K562 (cell line): ENCODE results near the gene TERT. TPM values are rescaled to one million over a fixed set of nuclear protein-coding genes. Genes with fewer than 3 reads are reported as not detected.

Experiments used
- CBFA2T3 ChIP-seq: fragments of 450-650 bp; IDR thresholded peaks from 2 replicates; pipeline ENCODE4 v1.6.1; 2017
- GATAD2A ChIP-seq: fragments of 450-650 bp; IDR thresholded peaks from 2 replicates; pipeline ENCODE4 v1.6.1; 2017
- HLTF ChIP-seq: fragments of 450-650 bp; IDR thresholded peaks from 2 replicates; pipeline ENCODE4 v1.6.1; 2016
- HNRNPL ChIP-seq: fragments of 200-400 bp; formaldehyde crosslinking; IDR thresholded peaks from 2 replicates; pipeline ENCODE4 v1.6.1; 2017; ENCODE audit warnings: low read depth, mild to moderate bottlenecking, low read length
- HSF4 ChIP-seq: fragments of 250-450 bp; sonication (Bioruptor Pico); IDR thresholded peaks from 2 replicates; pipeline ENCODE4 v2.1.2; 2022; ENCODE audit warnings: mild to moderate bottlenecking, moderate library complexity, borderline replicate concordance
- KHSRP ChIP-seq: fragments of 450-650 bp; IDR thresholded peaks from 2 replicates; pipeline ENCODE4 v1.6.1; 2017
- NRF1 ChIP-seq, 2 experiments: fragments of 450-650 bp; IDR thresholded peaks in 1 of 2; conservative IDR thresholded peaks in 1 of 2; 2 replicates each; pipeline ENCODE4 v1.6.1; 2014; ENCODE audit warnings: mild to moderate bottlenecking in 2 of 2
- SMAD2 ChIP-seq: fragments of 150-350 bp; IDR thresholded peaks from 2 replicates; pipeline ENCODE4 v1.6.1; 2014; ENCODE audit warnings: low read depth, mild to moderate bottlenecking, low read length
- SUPT5H ChIP-seq: fragments of 450-650 bp; IDR thresholded peaks from 2 replicates; pipeline ENCODE4 v1.6.1; 2016
- polyA plus RNA-seq, 8 experiments: library from polyadenylated mRNA; depleted of rRNA in 4 of 8; stranded (reverse) in 5 of 8; unstranded in 3 of 8; fragments of >200 nt; fragmentation: Nextera tagmentation in 2 of 8; fragmentation: Illumina TruSeq in 1 of 8; extraction: Ambion mirVana in 2 of 8; extraction: Trizol in 1 of 8; gene quantifications; 2 replicates each; pipeline versions ENCODE4 v1.2.1 to v1.2.3, GENCODE V29; 2011 to 2014; ENCODE audit warnings: inconsistent platforms in 1 of 8, missing spikeins in 1 of 8
- total RNA-seq, 7 experiments: library from RNA; depleted of rRNA in 6 of 7; stranded (reverse); fragments of >200 nt in 6 of 7; fragmentation: Illumina TruSeq in 2 of 7; extraction: Trizol in 2 of 7; gene quantifications; 2 replicates each; pipeline versions ENCODE4 v1.2.1 to v1.2.3, GENCODE V29; 2011 to 2021; ENCODE audit warnings: low replicate concordance in 1 of 7
- TF ChIP-seq, protein P1 (sequence below): fragments of 450-650 bp; IDR thresholded peaks from 2 replicates; pipeline ENCODE4 v1.6.1; 2016; ENCODE audit warnings: mild to moderate bottlenecking, moderate library complexity
- TF ChIP-seq, protein P2 (sequence below): fragments of 450-650 bp; formaldehyde crosslinking; IDR thresholded peaks from 2 replicates; pipeline ENCODE4 v1.4.0; 2020; ENCODE audit warnings: mild to moderate bottlenecking, moderate library complexity
- TF ChIP-seq, protein P3 (sequence below): sonication (generic); formaldehyde crosslinking; IDR thresholded peaks from 2 replicates; pipeline ENCODE4 v1.8.0; 2022; ENCODE audit warnings: mild to moderate bottlenecking, missing genetic modification reagents
- TF ChIP-seq, protein P4 (sequence below): sonication (generic); formaldehyde crosslinking; IDR thresholded peaks from 2 replicates; pipeline ENCODE4 v1.8.0; 2022; ENCODE audit warnings: missing genetic modification reagents, mild to moderate bottlenecking, moderate library complexity, borderline replicate concordance

The TERT gene
- total and polyA plus RNA-seq, 9 of the 15 experiments (the other 6 are each of a cell fraction or from before 2014, with no cell fraction given): 0.08 to 4.5 (median 0.98) TPM; not detected in 1

DNA sequence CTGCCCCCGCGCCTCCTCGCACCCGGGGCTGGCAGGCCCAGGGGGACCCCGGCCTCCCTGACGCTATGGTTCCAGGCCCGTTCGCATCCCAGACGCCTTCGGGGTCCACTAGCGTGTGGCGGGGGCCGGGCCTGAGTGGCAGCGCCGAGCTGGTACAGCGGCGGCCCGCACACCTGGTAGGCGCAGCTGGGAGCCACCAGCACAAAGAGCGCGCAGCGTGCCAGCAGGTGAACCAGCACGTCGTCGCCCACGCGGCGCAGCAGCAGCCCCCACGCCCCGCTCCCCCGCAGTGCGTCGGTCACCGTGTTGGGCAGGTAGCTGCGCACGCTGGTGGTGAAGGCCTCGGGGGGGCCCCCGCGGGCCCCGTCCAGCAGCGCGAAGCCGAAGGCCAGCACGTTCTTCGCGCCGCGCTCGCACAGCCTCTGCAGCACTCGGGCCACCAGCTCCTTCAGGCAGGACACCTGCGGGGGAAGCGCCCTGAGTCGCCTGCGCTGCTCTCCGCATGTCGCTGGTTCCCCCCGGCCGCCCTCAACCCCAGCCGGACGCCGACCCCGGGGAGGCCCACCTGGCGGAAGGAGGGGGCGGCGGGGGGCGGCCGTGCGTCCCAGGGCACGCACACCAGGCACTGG lies 548 bp downstream of the TERT start (continued):
- TF ChIP-seq, protein P1, sequence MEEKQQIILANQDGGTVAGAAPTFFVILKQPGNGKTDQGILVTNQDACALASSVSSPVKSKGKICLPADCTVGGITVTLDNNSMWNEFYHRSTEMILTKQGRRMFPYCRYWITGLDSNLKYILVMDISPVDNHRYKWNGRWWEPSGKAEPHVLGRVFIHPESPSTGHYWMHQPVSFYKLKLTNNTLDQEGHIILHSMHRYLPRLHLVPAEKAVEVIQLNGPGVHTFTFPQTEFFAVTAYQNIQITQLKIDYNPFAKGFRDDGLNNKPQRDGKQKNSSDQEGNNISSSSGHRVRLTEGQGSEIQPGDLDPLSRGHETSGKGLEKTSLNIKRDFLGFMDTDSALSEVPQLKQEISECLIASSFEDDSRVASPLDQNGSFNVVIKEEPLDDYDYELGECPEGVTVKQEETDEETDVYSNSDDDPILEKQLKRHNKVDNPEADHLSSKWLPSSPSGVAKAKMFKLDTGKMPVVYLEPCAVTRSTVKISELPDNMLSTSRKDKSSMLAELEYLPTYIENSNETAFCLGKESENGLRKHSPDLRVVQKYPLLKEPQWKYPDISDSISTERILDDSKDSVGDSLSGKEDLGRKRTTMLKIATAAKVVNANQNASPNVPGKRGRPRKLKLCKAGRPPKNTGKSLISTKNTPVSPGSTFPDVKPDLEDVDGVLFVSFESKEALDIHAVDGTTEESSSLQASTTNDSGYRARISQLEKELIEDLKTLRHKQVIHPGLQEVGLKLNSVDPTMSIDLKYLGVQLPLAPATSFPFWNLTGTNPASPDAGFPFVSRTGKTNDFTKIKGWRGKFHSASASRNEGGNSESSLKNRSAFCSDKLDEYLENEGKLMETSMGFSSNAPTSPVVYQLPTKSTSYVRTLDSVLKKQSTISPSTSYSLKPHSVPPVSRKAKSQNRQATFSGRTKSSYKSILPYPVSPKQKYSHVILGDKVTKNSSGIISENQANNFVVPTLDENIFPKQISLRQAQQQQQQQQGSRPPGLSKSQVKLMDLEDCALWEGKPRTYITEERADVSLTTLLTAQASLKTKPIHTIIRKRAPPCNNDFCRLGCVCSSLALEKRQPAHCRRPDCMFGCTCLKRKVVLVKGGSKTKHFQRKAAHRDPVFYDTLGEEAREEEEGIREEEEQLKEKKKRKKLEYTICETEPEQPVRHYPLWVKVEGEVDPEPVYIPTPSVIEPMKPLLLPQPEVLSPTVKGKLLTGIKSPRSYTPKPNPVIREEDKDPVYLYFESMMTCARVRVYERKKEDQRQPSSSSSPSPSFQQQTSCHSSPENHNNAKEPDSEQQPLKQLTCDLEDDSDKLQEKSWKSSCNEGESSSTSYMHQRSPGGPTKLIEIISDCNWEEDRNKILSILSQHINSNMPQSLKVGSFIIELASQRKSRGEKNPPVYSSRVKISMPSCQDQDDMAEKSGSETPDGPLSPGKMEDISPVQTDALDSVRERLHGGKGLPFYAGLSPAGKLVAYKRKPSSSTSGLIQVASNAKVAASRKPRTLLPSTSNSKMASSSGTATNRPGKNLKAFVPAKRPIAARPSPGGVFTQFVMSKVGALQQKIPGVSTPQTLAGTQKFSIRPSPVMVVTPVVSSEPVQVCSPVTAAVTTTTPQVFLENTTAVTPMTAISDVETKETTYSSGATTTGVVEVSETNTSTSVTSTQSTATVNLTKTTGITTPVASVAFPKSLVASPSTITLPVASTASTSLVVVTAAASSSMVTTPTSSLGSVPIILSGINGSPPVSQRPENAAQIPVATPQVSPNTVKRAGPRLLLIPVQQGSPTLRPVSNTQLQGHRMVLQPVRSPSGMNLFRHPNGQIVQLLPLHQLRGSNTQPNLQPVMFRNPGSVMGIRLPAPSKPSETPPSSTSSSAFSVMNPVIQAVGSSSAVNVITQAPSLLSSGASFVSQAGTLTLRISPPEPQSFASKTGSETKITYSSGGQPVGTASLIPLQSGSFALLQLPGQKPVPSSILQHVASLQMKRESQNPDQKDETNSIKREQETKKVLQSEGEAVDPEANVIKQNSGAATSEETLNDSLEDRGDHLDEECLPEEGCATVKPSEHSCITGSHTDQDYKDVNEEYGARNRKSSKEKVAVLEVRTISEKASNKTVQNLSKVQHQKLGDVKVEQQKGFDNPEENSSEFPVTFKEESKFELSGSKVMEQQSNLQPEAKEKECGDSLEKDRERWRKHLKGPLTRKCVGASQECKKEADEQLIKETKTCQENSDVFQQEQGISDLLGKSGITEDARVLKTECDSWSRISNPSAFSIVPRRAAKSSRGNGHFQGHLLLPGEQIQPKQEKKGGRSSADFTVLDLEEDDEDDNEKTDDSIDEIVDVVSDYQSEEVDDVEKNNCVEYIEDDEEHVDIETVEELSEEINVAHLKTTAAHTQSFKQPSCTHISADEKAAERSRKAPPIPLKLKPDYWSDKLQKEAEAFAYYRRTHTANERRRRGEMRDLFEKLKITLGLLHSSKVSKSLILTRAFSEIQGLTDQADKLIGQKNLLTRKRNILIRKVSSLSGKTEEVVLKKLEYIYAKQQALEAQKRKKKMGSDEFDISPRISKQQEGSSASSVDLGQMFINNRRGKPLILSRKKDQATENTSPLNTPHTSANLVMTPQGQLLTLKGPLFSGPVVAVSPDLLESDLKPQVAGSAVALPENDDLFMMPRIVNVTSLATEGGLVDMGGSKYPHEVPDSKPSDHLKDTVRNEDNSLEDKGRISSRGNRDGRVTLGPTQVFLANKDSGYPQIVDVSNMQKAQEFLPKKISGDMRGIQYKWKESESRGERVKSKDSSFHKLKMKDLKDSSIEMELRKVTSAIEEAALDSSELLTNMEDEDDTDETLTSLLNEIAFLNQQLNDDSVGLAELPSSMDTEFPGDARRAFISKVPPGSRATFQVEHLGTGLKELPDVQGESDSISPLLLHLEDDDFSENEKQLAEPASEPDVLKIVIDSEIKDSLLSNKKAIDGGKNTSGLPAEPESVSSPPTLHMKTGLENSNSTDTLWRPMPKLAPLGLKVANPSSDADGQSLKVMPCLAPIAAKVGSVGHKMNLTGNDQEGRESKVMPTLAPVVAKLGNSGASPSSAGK: peak; percentile 22; the same call in 1 of the 2 replicates
- TF ChIP-seq, protein P2, sequence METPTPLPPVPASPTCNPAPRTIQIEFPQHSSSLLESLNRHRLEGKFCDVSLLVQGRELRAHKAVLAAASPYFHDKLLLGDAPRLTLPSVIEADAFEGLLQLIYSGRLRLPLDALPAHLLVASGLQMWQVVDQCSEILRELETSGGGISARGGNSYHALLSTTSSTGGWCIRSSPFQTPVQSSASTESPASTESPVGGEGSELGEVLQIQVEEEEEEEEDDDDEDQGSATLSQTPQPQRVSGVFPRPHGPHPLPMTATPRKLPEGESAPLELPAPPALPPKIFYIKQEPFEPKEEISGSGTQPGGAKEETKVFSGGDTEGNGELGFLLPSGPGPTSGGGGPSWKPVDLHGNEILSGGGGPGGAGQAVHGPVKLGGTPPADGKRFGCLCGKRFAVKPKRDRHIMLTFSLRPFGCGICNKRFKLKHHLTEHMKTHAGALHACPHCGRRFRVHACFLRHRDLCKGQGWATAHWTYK (CRISPR knock-in tag): no peak
- no peak for TF ChIP-seq HLTF
- no peak for TF ChIP-seq HSF4 (CRISPR knock-in tag)
- no peak for TF ChIP-seq SMAD2
- peak; percentile 79 for TF ChIP-seq HNRNPL
- TF ChIP-seq GATAD2A: no peak
- no peak for TF ChIP-seq CBFA2T3
- TF ChIP-seq, protein P3, sequence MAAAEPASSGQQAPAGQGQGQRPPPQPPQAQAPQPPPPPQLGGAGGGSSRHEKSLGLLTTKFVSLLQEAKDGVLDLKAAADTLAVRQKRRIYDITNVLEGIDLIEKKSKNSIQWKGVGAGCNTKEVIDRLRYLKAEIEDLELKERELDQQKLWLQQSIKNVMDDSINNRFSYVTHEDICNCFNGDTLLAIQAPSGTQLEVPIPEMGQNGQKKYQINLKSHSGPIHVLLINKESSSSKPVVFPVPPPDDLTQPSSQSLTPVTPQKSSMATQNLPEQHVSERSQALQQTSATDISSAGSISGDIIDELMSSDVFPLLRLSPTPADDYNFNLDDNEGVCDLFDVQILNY (CRISPR knock-in tag): no peak
- no peak for TF ChIP-seq KHSRP
- peak in 1 of 2 experiments; percentile 27; a peak in 2 of 4 replicates for TF ChIP-seq NRF1 (conservative IDR thresholded peaks at IDR 0.05 in 1 of 2, IDR thresholded peaks at IDR 0.05 in 1 of 2)
- TF ChIP-seq, protein P4, sequence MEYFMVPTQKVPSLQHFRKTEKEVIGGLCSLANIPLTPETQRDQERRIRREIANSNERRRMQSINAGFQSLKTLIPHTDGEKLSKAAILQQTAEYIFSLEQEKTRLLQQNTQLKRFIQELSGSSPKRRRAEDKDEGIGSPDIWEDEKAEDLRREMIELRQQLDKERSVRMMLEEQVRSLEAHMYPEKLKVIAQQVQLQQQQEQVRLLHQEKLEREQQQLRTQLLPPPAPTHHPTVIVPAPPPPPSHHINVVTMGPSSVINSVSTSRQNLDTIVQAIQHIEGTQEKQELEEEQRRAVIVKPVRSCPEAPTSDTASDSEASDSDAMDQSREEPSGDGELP: no peak
- TF ChIP-seq SUPT5H: no peak
